GM19193 (cell line): ENCODE measurements around the gene ASF1B.

Source experiments
- POLR2A ChIP-seq: IDR thresholded peaks from 4 replicates; pipeline ENCODE4 v1.6.1; 2011; ENCODE audit not compliant: insufficient read depth, insufficient read length; ENCODE audit errors: extremely low read depth

The ASF1B gene

GRCh38 chr19:14073261-14073924, 63.0 kb downstream of the ASF1B start:
- no peak for TF ChIP-seq POLR2A

- TF ChIP-seq POLR2A: no peak
Observed at GRCh38 chr19:14072535-14073260, 63.7 kb downstream of the ASF1B start, which contains the start of gene MISP3. MISP3 (plus strand) TSS chr19:14072786; CDS start chr19:14073310, 524 bp downstream.

GRCh38 chr19:14070268-14071050, 65.9 kb downstream of the ASF1B start:
- TF ChIP-seq POLR2A: no peak
